ENCODE measurements around the gene MAPK8IP3.

The MAPK8IP3 gene

DNA sequence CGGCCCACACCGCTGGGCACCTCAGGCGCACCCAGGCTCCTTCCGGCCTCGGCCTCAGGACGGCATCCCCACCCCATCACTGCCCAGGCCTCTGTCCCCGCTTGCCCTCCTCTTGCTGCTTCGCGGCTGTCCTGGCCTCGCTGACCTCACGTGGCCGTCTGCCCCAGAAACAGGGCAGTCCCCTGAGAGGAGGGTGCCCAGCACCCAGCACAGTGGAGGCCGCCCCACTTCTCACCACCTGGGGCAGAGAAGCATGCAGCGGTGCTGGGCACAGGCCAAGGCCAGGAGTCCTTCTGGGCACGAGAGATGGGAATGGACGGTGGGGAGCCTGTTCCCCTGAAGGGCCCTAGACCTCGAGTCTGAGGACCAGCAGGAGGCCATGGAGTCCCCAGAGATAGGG lies 111.7 kb downstream of the MAPK8IP3 start:
- TF ChIP-seq, protein P1, sequence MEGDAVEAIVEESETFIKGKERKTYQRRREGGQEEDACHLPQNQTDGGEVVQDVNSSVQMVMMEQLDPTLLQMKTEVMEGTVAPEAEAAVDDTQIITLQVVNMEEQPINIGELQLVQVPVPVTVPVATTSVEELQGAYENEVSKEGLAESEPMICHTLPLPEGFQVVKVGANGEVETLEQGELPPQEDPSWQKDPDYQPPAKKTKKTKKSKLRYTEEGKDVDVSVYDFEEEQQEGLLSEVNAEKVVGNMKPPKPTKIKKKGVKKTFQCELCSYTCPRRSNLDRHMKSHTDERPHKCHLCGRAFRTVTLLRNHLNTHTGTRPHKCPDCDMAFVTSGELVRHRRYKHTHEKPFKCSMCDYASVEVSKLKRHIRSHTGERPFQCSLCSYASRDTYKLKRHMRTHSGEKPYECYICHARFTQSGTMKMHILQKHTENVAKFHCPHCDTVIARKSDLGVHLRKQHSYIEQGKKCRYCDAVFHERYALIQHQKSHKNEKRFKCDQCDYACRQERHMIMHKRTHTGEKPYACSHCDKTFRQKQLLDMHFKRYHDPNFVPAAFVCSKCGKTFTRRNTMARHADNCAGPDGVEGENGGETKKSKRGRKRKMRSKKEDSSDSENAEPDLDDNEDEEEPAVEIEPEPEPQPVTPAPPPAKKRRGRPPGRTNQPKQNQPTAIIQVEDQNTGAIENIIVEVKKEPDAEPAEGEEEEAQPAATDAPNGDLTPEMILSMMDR (IDR thresholded peaks at IDR 0.05), result no peak

DNA sequence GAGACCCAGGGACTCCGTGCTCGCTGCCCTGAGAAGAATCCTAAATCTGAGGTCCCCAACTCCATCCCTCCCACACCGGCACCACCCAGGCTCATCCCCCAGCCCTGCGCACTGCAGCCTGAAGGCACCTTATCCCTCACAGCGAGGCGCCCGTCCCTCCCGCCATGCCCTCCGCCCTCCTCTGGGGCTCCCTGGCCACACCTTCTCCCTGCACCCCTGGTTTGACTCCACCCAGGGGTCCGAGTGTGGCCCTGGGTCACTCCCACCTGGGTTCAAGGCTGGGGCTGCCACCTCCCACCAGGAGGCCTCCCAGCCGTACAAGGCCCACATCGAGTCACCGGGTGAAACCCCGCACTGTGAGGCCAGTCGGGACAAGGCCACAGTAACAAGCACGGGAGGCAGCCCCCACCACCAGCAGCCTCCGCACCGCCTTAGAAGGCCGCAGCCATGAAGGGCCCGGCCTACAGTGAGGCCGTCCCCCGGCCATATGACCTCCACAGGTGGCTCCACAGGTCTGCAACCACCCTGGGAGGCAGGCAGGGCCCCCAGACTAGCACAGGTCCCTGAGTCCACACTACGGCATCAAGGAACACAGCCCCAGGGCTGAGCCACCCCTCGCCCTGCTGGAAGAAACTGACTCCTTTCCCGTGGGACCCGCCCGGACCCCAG lies 112.3 kb downstream of the MAPK8IP3 start:
- TF ChIP-seq, protein P1 (IDR thresholded peaks at IDR 0.05), result no peak

DNA sequence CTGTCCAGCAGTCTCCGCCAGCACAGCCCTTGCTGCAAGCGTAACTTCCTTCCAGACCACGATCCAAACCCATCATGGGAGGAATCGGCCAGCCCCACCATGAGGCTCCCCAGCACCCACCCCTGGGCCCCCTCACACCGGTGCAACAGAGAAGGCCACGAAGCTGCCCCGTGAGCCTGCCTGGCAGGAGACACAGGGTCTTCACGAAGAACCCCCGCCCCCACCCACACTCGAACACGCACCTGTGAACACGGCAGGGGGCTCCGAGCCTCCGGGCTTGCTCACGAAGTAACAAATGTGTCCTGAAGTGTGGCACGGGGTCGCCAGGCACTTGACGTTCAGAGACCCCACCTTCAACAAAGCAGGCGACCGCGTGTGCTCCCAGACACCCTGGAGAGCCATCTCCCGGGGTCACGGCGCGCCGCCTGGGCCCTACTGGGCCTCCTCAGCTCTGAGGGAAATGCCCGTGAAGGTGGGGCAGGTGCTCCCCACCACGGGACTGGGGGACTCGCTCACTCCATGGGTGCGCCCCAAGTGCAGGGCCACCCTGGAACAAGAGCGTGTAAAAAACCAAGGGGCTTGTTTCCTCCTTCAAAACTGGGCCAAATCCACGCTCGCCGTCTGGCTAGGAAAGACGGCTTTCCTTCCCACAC lies 113.0 kb downstream of the MAPK8IP3 start:
- TF ChIP-seq, protein P1 (IDR thresholded peaks at IDR 0.05), result no peak

DNA sequence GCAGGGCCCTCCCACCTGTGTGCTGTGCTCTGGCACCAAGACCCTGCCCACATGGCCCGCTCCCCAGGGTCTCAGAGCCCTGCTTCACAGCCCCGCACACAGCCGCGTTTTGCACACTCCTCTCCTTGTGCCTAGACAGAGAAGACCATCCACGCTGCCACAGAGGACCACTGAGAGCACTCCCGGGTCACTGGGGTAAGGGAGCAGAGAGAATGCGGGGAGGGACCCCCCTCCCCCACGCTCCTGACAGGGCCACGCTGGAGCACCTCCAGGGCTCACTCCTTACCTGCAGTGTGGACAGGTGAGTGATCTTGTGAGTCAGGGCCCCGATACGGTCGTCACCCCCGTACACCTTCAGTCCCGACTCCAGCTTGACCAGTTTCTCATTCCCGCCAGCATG lies 113.6 kb downstream of the MAPK8IP3 start:
- TF ChIP-seq, protein P1 (IDR thresholded peaks at IDR 0.05), result no peak

All from LNCAP (cell line).